Activated CD4-positive, alpha-beta T cell treated with anti-CD3 and anti-CD28 coated beads, Interleukin-2, amount 50 U/mL, for 16 hours (primary cell): ENCODE results near the gene FLT1.

Experiments used
- DNase-seq: peaks from one replicate; pipeline ENCODE4 v3.0.0-alpha.2; 2020

FLT1 gene

DNA sequence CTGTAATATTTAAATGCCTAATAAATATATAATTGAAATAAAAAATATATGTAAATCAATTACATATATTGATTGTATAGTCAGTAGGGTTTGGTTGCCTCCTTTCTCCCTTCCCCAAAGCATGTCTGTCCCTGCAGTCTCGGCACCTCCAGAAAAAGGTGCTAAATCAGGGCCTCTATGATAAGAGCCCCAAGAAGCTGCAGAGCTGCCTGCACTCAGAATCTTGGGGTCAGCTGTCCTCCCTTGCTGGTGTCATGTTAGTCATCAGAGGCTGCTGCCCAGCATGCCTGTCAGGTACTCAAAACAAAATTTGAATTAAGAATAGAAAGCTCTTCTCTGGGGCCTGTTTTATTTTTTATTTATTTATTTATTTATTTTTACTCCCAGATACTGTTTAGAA is 9.8 kb downstream of the FLT1 start:
- DNase-seq: no peak

DNA sequence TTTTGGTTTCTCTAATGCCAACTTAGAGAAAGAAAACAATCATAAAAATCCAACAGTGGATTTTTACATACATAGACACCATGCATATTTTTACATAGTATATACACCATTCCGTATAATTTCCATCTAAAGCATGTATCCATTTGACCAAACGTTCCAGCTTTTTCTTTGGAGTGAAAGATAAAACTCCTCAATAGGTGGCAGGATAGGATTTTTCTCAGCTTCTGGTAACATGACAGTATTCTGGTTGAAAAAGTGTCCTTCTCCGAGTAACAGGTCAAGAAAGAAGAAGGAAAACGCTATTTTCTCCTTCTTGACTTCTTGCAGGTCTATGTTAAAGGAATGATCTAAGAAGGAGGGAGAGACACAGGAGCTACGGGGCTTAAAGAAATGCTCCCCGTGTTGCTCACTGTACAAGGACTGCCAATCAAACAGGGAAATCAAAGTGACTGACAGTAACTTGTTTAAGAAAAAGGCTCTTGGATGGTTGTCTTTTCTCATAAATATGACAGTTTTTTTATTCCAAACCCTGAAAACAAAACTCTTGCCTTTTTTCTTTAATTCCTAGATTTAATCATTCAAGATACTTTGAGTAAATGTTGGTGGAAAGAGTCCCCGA is 11.5 kb downstream of the FLT1 start:
- no peak for DNase-seq

DNA sequence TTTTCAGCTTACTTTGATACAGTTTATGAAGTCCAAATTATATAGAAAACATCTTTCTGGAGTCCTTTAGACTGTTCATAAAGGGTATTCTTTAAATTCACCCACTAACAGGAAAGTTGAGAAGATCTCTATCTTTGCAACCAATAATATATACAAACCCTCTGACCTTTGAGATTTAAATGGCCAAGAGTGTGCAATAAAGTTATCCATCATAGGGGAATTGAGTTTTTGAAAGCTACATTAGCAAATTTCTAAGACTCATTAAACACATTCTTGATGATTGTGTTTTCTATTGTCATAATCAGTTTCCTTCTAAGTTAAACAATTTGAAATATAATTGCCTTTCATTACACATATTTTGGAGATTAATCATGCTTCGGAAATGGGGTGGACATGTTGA is 15.9 kb downstream of the FLT1 start:
- DNase-seq: no peak

DNA sequence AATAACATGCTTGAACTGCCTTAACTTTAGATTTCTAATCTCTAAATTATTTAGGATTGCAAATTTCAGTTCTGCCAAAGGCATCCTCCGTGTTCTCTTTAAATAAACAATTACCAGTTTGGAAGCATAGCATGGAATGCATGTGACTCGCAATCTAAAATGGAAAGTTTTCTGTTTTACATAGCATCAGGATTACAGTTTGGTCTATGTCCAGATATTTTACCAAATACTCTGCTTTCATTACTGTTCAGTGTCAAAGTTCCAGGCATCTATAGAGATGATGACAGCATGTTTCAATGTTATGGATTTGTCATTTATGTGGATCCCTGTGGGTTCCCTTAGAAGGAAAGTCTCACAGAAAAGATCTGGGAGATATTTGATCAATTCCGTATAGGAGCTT is 16.8 kb downstream of the FLT1 start:
- no peak for DNase-seq

DNA sequence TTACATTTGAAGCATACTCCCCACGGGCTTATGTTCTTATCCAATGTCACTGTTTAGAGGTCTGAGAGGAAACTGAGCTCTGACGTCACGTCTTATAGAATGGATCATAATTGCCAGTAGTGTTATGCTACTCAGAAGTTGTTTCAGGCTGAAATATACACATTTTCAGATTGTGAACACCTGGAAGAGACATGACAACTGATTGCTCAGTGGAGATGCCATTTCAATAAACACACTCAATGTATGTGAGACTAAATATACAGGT is 17.3 kb downstream of the FLT1 start:
- DNase-seq: no peak

- DNase-seq: no peak
Measured at GRCh38 chr13:28476919-28477708, 17.8 kb downstream of the FLT1 start.

DNA sequence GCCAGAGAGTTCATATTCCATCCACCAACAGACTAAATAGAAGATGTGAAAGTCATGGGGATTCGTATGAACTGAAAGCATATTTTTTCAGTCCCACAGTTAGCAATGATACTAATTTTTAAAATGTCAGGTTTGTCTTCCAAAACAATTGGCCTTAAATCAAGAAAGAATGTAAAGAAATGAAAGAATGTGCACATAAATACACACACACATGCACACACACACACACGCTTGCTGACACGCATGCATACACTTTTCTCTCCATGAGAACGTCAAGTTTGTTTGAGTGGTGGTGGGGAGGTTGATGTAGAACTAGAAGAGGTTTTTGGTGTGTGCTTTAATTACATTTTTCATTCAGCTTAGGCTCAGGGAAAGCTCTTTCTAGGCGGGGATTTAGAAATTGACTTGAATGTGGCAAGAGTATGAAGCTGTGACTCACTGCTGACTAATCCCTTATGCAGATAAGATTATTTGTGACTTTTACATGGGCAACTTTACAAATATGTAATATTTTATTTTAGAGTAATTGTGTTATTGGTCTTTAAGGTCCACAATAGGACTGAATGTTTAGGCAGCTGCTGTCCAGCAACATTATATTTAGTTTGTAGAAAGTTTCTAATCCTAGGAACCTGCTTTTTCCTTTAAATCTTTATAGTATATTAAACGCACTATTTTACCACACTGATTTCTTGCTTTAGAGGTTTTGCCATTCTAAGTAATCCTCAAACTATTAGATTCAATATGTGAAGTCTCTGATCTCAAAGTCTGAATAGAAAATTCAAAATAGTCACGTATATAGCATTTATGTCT is 18.8 kb downstream of the FLT1 start:
- DNase-seq: peak; percentile 8

GRCh38 chr13:28474491-28475134 is 20.3 kb downstream of the FLT1 start:
- no peak for DNase-seq

DNA sequence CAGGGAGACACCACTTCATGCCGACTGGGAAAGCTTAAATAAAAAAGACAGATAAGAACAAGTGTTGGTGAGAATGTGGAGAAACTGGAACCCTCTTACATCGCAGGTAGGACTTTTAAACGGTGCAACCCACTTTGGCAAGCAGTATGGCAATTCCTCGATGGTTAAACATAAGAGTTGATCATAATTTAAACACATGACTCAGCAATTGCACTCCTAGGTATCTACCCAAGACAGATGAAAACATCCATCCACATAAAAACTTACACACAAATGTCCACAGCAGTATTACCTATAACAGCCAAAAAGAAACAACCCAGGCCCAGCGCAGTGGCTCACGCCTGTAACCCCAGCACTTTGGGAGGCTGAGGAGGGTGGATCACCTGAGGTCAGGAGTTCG is 21.9 kb downstream of the FLT1 start:
- no peak for DNase-seq

DNA sequence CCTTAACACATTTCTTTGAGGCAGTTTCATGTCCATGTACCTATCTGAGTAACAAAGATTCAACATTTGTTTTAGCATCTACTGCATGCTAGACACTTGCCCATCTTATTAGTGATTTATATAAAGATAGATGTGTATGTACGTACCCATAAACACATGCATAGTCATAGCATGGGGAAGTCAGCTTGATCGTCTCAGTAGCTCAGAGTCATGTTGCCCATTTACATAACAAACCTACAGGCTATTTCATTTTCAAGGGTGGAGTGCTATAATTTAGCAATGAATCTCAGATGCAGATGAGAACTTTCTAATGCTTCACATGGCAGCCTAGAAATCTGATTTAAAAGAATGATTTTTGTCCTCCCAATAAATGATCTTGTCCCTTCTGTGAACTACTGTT is 23.5 kb downstream of the FLT1 start:
- DNase-seq: no peak

- no peak for DNase-seq
Measured at GRCh38 chr13:28470296-28470695, 24.6 kb downstream of the FLT1 start.

DNA sequence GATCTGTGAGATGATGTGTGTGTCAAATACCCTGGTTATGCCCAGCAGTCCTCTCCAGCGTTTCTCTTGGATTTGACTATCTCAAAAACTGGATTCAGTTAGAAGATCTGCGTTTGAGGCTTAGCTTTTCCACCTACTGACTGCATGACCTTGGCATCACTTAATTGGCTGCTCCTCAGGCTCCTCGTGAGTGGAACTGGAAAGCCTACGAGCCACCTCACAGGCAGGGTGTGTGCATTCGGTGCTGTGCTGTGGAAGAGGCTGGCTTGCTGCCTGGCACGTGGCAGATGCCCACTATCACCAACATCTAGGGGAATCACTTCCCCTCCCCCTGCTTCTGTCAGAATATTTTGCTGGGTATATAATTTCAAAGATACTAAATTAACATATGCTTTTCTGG is 25.6 kb downstream of the FLT1 start:
- no peak for DNase-seq

GRCh38 chr13:28468023-28468915 is 26.7 kb downstream of the FLT1 start:
- DNase-seq: peak; percentile 39

DNA sequence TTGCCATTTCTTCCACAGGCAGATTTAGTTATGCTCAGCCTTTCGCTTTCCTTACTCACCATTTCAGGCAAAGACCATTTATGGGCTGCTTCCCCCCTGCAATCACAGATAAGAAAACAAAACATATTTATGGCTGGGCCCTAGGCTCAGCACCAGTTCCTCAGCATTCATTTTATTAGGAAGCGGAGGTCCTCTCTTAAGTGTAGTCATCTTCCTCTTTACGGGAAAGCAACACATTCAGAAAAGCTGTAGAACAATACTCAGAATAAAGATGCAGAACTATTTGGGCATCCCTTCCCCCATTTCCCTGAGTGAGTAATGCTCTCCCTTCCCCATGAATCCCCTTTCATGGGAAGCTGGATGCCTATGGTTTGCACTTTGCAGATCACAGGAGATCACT is 27.9 kb downstream of the FLT1 start:
- DNase-seq: no peak

DNA sequence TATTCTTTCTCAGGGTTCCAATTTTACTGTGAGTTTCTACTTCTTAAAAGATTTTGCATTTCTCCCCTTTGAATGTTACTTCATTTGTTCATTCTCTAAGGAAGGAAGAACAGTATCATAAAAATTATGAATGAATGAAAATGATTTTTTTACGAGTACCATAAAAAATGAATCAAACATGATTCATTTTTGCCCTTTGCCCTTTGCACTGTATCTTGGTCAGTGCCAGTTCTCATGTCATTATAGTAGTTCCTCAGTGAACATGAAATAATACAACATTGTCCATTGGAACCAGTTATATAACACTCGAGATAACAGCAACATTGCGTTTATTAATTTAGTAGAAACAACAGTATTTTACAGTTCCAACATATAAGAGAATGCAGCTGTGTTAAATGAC is 28.8 kb downstream of the FLT1 start:
- no peak for DNase-seq

DNA sequence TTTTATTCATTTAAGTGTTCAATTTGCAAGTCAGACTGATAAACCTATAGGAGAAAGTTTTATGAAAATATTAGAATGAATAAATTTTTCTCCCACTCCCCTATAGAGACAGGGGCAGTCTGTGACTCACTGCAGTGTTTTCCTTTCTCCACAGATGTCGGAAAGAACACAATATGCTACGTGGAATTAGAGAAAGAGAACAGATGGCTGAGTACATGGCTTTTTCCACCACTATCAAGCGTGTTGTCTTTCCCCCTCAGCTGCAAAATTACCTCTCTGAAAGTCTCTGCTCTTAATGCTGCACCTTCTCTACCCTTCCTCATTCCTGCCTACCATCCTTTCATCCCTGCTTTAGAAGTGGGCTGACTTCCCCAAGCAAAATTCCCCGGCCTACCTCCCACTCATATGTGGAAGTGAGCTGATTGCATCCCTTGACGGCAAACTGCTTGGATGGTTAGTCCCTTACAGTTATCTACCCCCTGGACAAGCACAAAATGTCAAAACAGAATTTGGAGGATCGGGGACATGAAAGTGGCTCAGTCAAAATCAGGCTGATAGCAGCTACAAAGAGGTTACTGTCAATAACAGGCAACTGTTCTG is 30.0 kb downstream of the FLT1 start:
- no peak for DNase-seq

- no peak for DNase-seq
Measured at GRCh38 chr13:28463481-28463880, 31.4 kb downstream of the FLT1 start.

DNA sequence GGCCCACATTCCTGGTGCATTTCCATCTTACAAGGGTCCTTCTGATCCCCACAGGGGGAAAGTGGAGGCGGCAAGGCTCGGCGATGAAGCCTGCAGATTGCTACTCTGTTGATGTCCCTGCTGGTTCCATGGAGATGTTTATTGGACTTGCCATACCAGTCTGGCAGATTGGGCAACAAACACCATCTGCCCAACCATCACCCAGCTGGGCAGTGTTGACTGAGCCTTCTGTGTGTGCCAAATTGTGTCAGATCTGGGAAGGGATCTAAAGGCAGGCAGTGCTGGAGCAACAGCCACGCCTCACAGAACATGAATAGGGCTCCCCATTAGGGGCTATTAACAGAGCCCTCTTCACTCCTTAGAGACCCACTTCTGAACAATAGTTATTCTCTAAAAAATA is 35.0 kb downstream of the FLT1 start:
- DNase-seq: no peak

DNA sequence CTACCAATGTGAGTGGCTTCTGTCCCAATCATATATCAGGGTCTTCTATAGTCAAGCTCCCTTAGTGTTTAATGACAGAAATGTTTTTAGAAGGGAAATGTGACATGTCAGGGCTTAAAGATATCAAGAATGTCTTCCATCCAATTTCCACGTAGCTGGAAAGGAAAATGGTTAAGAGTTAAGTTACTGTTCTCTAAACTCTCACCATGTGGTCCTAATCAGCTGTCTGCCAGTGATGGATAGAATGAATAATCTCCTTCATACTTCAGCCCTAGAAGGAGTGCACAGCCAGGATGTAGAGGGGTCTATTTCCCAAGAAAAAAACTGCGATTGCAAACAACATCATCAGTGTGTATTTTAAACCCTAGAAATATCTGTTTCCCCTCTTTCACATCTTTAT is 36.3 kb downstream of the FLT1 start:
- DNase-seq: no peak

DNA sequence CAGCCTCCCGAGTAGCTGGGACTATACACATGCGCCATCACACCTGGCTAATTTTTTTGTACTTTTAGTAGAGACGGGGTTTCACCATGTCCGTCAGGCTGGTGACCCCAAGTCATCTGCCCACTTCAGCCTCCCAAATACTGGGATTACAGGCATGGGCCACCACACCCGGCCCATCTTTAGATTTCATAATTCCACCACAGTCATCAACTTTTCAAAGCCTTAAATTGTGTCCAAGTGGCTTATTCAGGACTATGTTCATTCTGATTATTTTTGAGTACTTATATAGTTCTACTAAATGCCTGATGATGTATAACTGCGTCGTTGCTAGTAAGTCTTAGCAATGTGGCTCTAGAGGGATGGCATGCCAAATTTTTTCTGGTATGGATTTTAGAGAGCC is 36.9 kb downstream of the FLT1 start:
- no peak for DNase-seq

GRCh38 chr13:28457521-28457920 is 37.4 kb downstream of the FLT1 start:
- no peak for DNase-seq

- DNase-seq: no peak
Measured at GRCh38 chr13:28455580-28456194, 39.2 kb downstream of the FLT1 start.
